Colonic mucosa (tissue), 4 donors: ENCODE results near the gene PPARGC1A. TPM values are rescaled to one million over a fixed set of nuclear protein-coding genes. Genes with fewer than 3 reads are reported as not detected.

ENCODE experiments used
- DNase-seq: peaks from one replicate; pipeline ENCODE4 v3.0.0-alpha.2; 2020
- H3K27ac ChIP-seq: fragments of 200-600 bp; one replicate; pipeline ENCODE4 v1.8.0; 2021
- H3K27me3 ChIP-seq: fragments of 200-600 bp; one replicate; pipeline ENCODE4 v1.8.0; 2021
- H3K36me3 ChIP-seq: fragments of 200-600 bp; one replicate; pipeline ENCODE4 v1.8.0; 2021
- H3K4me1 ChIP-seq: fragments of 200-600 bp; one replicate; pipeline ENCODE4 v1.8.0; 2021; ENCODE audit warnings: mild to moderate bottlenecking
- H3K4me3 ChIP-seq: fragments of 200-600 bp; one replicate; pipeline ENCODE4 v1.8.0; 2021
- H3K9ac ChIP-seq, 2 donors: one replicate each; pipeline ENCODE4 v1.7.0; 2013; ENCODE audit warnings: control low read depth in 2 of 2, low read depth in 2 of 2, low read length in 2 of 2
- H3K9me3 ChIP-seq: fragments of 200-600 bp; one replicate; pipeline ENCODE4 v1.8.0; 2021
- CTCF ChIP-seq: fragments of 200-600 bp; IDR thresholded peaks from one replicate; pipeline ENCODE4 v1.8.0; 2022; ENCODE audit warnings: antibody characterized with exemption, mild to moderate bottlenecking
- intact Hi-C: fragments of 100-400 bp; cut with DNase I; formaldehyde crosslinking; loops from one replicate; pipeline ENCODE4 v1.14.1; 2022
- total RNA-seq, 2 donors: library from RNA; stranded (reverse); fragmentation: NEBNext Ultra II Directional in 1 of 2; extraction: Animal tissue kit (Norgen Biotek cat#: 25700) in 1 of 2; gene quantifications; one replicate each; pipeline ENCODE4 v1.2.1, GENCODE V29; 2021
- donor health status: healthy.
- donor health status: DM: no; HTN: no; CAD: no.
- donor health status: DM: no; HTN: no; CAD: no.

The PPARGC1A gene
- total RNA-seq, 2 donors from 2014 or later, result 44.4 to 48.4 TPM

- H3K4me3 ChIP-seq, result no peak overlapping the region
- no peak overlapping the region for H3K27ac ChIP-seq
- no peaks in the 10 kb centered on the region for H3K4me1 ChIP-seq
- intact Hi-C loops, result no loop called here
- H3K36me3 ChIP-seq, result no peaks in the 10 kb centered on the region
- no peaks in the 10 kb centered on the region for H3K27me3 ChIP-seq
- no peak for DNase-seq
- no peaks in the 10 kb centered on the region for H3K9me3 ChIP-seq
- no peak for TF ChIP-seq CTCF
- H3K9ac ChIP-seq, result no peak overlapping the region
These were observed 74.7 kb downstream of the PPARGC1A start for GRCh38 chr4:23814996-23815660.

GRCh38 chr4:23814587-23814986, 75.3 kb downstream of the PPARGC1A start:
- Histone ChIP-seq H3K4me3 (no peak overlapping the region), H3K4me1 (no peaks in the 10 kb centered on the region), H3K9ac (no peak overlapping the region), H3K36me3 (no peaks in the 10 kb centered on the region), H3K27me3 (no peaks in the 10 kb centered on the region), H3K9me3 (no peaks in the 10 kb centered on the region), H3K27ac (no peak overlapping the region)
- intact Hi-C loops, result no loop called here
- TF ChIP-seq CTCF, result no peak
- no peak for DNase-seq

GRCh38 chr4:23811161-23811560, 78.7 kb downstream of the PPARGC1A start:
- TF ChIP-seq CTCF, result no peak
- Histone ChIP-seq H3K36me3 (no peaks in the 10 kb centered on the region), H3K27me3 (no peaks in the 10 kb centered on the region), H3K4me3 (no peak overlapping the region), H3K9ac (no peak overlapping the region), H3K4me1 (no peaks in the 10 kb centered on the region), H3K27ac (no peak overlapping the region), H3K9me3 (no peaks in the 10 kb centered on the region)
- intact Hi-C loops, result no loop called here
- no peak for DNase-seq

DNA sequence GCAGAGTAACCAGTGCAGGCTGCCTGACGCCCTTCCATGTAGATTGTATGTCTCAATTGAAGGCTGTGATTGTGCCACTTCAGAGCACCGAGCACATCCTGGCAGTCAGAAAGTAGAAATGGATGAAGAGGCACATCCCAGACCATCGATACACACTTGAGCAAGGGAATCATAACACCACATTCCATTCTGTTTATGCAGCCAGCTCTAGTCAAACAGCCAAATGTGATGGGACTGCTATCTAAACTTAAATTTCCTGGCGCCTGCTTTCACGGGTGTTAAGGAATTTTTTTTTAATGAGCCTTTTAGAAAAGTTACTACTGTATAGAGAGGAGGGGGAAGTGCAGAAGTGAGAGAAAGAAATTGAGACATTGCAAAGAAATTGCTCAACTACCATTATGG, 84.4 kb downstream of the PPARGC1A start:
- Histone ChIP-seq H3K36me3 (no peaks in the 10 kb centered on the region), H3K4me3 (no peak overlapping the region), H3K9ac (no peak overlapping the region), H3K27me3 (no peaks in the 10 kb centered on the region), H3K4me1 (no peaks in the 10 kb centered on the region), H3K27ac (no peak overlapping the region), H3K9me3 (no peaks in the 10 kb centered on the region)
- no peak for DNase-seq
- intact Hi-C loops, result no loop called here
- TF ChIP-seq CTCF, result no peak

DNA sequence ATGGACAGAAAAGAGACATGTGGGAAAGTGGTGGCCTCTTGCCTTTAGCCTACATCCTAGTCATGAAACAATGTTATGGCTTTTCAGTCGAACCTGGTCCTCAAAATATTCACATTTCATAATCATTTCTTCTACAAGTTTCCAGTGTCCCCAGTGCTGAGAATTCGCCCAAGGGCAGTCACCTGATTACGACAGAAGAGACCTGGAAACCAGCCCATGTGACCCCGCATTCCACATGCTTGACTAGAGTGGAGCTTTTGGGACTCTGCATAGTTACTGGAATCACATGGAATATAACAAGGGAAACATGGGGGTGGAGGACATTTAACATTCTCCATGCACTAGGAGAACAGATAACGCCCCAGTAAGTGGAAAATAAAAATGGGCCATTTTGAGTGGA, 100.1 kb downstream of the PPARGC1A start:
- Histone ChIP-seq H3K9ac (no peak overlapping the region), H3K4me1 (no peaks in the 10 kb centered on the region), H3K27ac (no peak overlapping the region), H3K9me3 (no peaks in the 10 kb centered on the region), H3K27me3 (no peaks in the 10 kb centered on the region), H3K4me3 (no peak overlapping the region), H3K36me3 (no peaks in the 10 kb centered on the region)
- intact Hi-C loops, result no loop called here
- TF ChIP-seq CTCF, result no peak
- no peak for DNase-seq
